HCT116 (cell line): Measurements from ENCODE around the gene PDE6B. TPM values are rescaled to one million over a fixed set of nuclear protein-coding genes. Genes with fewer than 3 reads are reported as not detected.

Experiments
- ATAC-seq: fragments of 200-7000 bp; cut with Tn5 transposase; 2 replicates; pipeline ENCODE4 v1.9.1; 2020; ENCODE audit warnings: mild to moderate bottlenecking, moderate library complexity
- BruUV-seq: library from RNA; stranded (reverse); fragments of 400-500 nt; replicated peaks from 2 replicates; lab custom pipeline; 2021; lab: Mats Ljungman, UMichigan
- CTCF ChIA-PET: fragments of 300-600 bp; sonication (Branson Sonifier 250); formaldehyde crosslinking; loops from one replicate; lab custom pipeline; 2021; ENCODE audit warnings: antibody characterized with exemption; lab: Charles Lee
- POLR2A ChIA-PET: fragments of 300-600, 350-600 bp; sonication (Branson Sonifier 250); formaldehyde crosslinking; loops from one replicate; lab custom pipeline; 2021; ENCODE audit warnings: antibody characterized with exemption; lab: Charles Lee
- RAD21 ChIA-PET, 2 experiments: fragments of 300-600 bp; sonication (Branson Sonifier 250); formaldehyde crosslinking; loops; one replicate each; lab custom pipeline; 2023; ENCODE audit warnings: low total read pairs in 2 of 2; ENCODE audit not compliant: uncharacterized antibody in 2 of 2, unreplicated experiment in 2 of 2, low non-redundant PET in 1 of 2; lab: Charles Lee
- DNase-seq: peaks from one replicate; pipeline ENCODE4 v3.0.0-alpha.2; 2010; ENCODE audit warnings: low read depth, low spot score
- H2AFZ ChIP-seq: fragments of 200-600 bp; shearing (Covaris generic), sonication (generic); 2 replicates; pipeline ENCODE4 v1.6.1; 2017; ENCODE audit warnings: low read depth, mixed run types, mixed read lengths, antibody characterized with exemption, low read length; ENCODE audit not compliant: poor library complexity, severe bottlenecking
- H3K27ac ChIP-seq: 2 replicates; pipeline ENCODE4 v1.5.1; 2012; ENCODE audit warnings: low read depth, low read length
- H3K27me3 ChIP-seq: fragments of 200-600 bp; sonication (generic); 2 replicates; pipeline ENCODE4 v1.6.1; 2016; ENCODE audit warnings: mixed run types, low read length, mixed read lengths; ENCODE audit not compliant: insufficient read depth
- H3K36me3 ChIP-seq, 2 experiments: fragments of 200-500 bp in 1 of 2; fragments of 200-600 bp in 1 of 2; sonication (Bioruptor generic) in 1 of 2; sonication (generic) in 1 of 2; 2 replicates each; pipeline versions ENCODE4 v1.5.1 to v1.6.1; 2014 to 2016; ENCODE audit warnings: low read length in 2 of 2, inconsistent platforms in 1 of 2, mixed read lengths in 1 of 2, mixed run types in 1 of 2; ENCODE audit not compliant: insufficient read depth in 2 of 2, control insufficient read depth in 1 of 2
- H3K4me1 ChIP-seq, 2 experiments: fragments of 200-600 bp in 1 of 2; sonication (generic) in 1 of 2; 2 replicates each; pipeline versions ENCODE4 v1.5.1 to v1.6.1; 2012 to 2017; ENCODE audit warnings: low read length in 2 of 2, inconsistent platforms in 1 of 2, mild to moderate bottlenecking in 1 of 2, mixed read lengths in 1 of 2, mixed run types in 1 of 2, moderate library complexity in 1 of 2; ENCODE audit not compliant: insufficient read depth in 2 of 2, control insufficient read depth in 1 of 2
- H3K4me2 ChIP-seq: fragments of 200-600 bp; sonication (generic); 2 replicates; pipeline ENCODE4 v1.6.1; 2017; ENCODE audit warnings: mixed run types, low read length, mixed read lengths
- H3K4me3 ChIP-seq, 2 experiments: fragments of 200-600 bp in 1 of 2; sonication (generic) in 1 of 2; replicated peaks in 1 of 2; 2 replicates each; pipeline ENCODE4 v1.5.1; 2011 to 2016; ENCODE audit warnings: low read length in 2 of 2, control low read depth in 1 of 2, low read depth in 1 of 2, mild to moderate bottlenecking in 1 of 2, mixed read lengths in 1 of 2, mixed run types in 1 of 2
- H3K79me2 ChIP-seq: fragments of 200-600 bp; sonication (generic); 2 replicates; pipeline ENCODE4 v1.6.1; 2017; ENCODE audit warnings: mild to moderate bottlenecking, mixed run types, low read length, moderate library complexity, mixed read lengths; ENCODE audit not compliant: insufficient read depth
- H3K9ac ChIP-seq: fragments of 200-600 bp; sonication (generic); 2 replicates; pipeline ENCODE4 v1.6.1; 2016; ENCODE audit warnings: low read length, mixed read lengths
- H3K9me2 ChIP-seq: fragments of 200-600 bp; sonication (generic), shearing (Covaris generic); 2 replicates; pipeline ENCODE4 v1.6.1; 2017; ENCODE audit warnings: mixed run types, mild to moderate bottlenecking, moderate library complexity; ENCODE audit not compliant: insufficient read depth
- H3K9me3 ChIP-seq, 2 experiments: fragments of 200-500 bp in 1 of 2; fragments of 200-600 bp in 1 of 2; sonication (Bioruptor generic) in 1 of 2; sonication (generic) in 1 of 2; 2 replicates each; pipeline ENCODE4 v1.6.1; 2014 to 2017; ENCODE audit warnings: low read length in 2 of 2, mixed read lengths in 2 of 2, inconsistent platforms in 1 of 2, low read depth in 1 of 2, mild to moderate bottlenecking in 1 of 2, mixed run types in 1 of 2, moderate library complexity in 1 of 2; ENCODE audit not compliant: control insufficient read depth in 1 of 2, insufficient read depth in 1 of 2
- H4K20me1 ChIP-seq: fragments of 200-600 bp; sonication (generic), shearing (Covaris generic); 2 replicates; pipeline ENCODE4 v1.6.1; 2017; ENCODE audit warnings: mixed run types, mild to moderate bottlenecking, moderate library complexity; ENCODE audit not compliant: insufficient read depth
- EGR1 ChIP-seq: IDR thresholded peaks from 2 replicates; pipeline ENCODE4 v1.6.1; 2012; ENCODE audit warnings: low read depth
- ELF1 ChIP-seq: IDR thresholded peaks from 2 replicates; pipeline ENCODE4 v1.6.1; 2012; ENCODE audit warnings: low read depth, borderline replicate concordance
- EZH2phosphoT487 ChIP-seq: fragments of 200-600 bp; IDR thresholded peaks from 2 replicates; pipeline ENCODE4 v1.6.1; 2018; ENCODE audit warnings: antibody characterized with exemption, borderline replicate concordance
- FOSL1 ChIP-seq: IDR thresholded peaks from 2 replicates; pipeline ENCODE4 v1.6.1; 2012; ENCODE audit warnings: low read depth
- POLR2AphosphoS5 ChIP-seq: IDR thresholded peaks from 2 replicates; pipeline ENCODE4 v1.6.1; 2011; ENCODE audit warnings: mild to moderate bottlenecking, low read depth, low read length, moderate library complexity
- SIN3A ChIP-seq: IDR thresholded peaks from 2 replicates; pipeline ENCODE4 v1.6.1; 2012; ENCODE audit warnings: low read depth
- SRF ChIP-seq: IDR thresholded peaks from 2 replicates; pipeline ENCODE4 v1.6.1; 2012; ENCODE audit warnings: low read depth
- TCF7L2 ChIP-seq: IDR thresholded peaks from 2 replicates; pipeline ENCODE4 v1.7.0; 2011; ENCODE audit warnings: borderline replicate concordance, inconsistent platforms; ENCODE audit not compliant: insufficient read depth, insufficient read length; ENCODE audit errors: extremely low read depth
- YY1 ChIP-seq: IDR thresholded peaks from 2 replicates; pipeline ENCODE4 v1.6.1; 2011; ENCODE audit warnings: low read length, low read depth, moderate library complexity, mild to moderate bottlenecking; ENCODE audit not compliant: insufficient replicate concordance; ENCODE audit errors: extremely low read depth
- ZFX ChIP-seq: fragments of 450-650 bp; IDR thresholded peaks from 2 replicates; pipeline ENCODE4 v1.6.1; 2017
- ZNF274 ChIP-seq: fragments of 200-500 bp; sonication (Bioruptor generic); IDR thresholded peaks from 2 replicates; pipeline ENCODE4 v1.6.1; 2014; ENCODE audit warnings: mild to moderate bottlenecking, low read depth, low read length, inconsistent platforms
- intact Hi-C: fragments of 100-400 bp; cut with micrococcal nuclease; formaldehyde crosslinking; loops from 2 replicates; pipeline ENCODE4 v1.10.0; 2022
- total RNA-seq: library from RNA; stranded (reverse); gene quantifications from one replicate; pipeline ENCODE4 v1.2.1, GENCODE V29; 2021; ENCODE audit not compliant: unreplicated experiment
- TF ChIP-seq, protein P1 (sequence below), 3 experiments: fragments of 200-600 bp in 1 of 3; sonication (generic) in 1 of 3; IDR thresholded peaks in 2 of 3; conservative IDR thresholded peaks in 1 of 3; 2 replicates each; pipeline ENCODE4 v1.5.1; 2012 to 2017; ENCODE audit warnings: low read depth in 2 of 3, low read length in 2 of 3, antibody characterized with exemption in 1 of 3, borderline replicate concordance in 1 of 3, control low read depth in 1 of 3, mild to moderate bottlenecking in 1 of 3, mixed read lengths in 1 of 3, mixed run types in 1 of 3, moderate library complexity in 1 of 3; ENCODE audit not compliant: insufficient read depth in 1 of 3
- TF ChIP-seq, protein P2 (sequence below): IDR thresholded peaks from 2 replicates; pipeline ENCODE4 v1.6.1; 2012
- TF ChIP-seq, protein P3 (sequence below): IDR thresholded peaks from 2 replicates; pipeline ENCODE4 v1.6.1; 2011; ENCODE audit warnings: mild to moderate bottlenecking, low read length, moderate library complexity; ENCODE audit not compliant: insufficient replicate concordance; ENCODE audit errors: extremely low read depth

The PDE6B gene
- total RNA-seq, 1 experiment from 2014 or later = not detected

DNA sequence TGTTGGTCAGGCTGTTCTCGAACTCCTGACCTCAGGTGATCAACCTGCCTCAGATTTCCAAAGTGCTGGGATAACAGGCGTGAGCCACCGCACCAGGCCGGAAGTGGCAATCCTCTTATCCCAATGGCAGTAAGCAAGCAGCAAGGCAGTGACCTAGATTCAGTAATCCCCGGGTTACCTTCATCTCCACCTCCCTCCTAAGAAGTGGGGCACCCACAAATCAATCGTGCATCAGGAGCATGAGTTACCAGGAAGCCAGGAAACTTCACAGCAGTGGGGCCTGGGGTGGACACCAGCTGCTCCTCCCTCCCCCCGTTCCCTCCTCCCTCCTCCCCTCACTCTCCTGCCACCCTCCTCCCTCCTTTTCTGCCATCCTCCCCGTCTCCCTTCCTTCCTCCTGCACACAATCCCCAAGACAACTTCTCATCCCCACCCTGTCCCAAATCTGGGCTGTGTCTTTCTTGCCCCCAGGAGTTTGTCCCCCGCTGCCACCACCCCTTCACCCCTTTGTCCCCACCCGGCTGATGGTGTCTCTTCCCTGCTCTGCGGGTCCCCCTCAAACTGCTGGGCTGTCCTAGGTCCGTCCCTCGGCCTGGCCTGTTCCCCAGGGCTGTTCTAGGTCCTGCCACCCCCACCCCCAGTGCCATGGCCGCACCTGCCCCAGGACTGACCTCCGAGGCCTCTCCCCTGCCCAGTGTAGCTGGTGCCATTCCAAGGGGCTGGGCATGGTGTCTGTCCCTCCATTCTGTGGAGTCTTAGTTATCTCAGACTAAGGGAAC is 2.2 kb downstream of the PDE6B start:
- Histone ChIP-seq H3K36me3 (no peaks in the 10 kb centered on the region), H3K9me2 (no peaks in the 10 kb centered on the region), H3K4me2 (no peak overlapping the region), H3K27me3 (no peaks in the 10 kb centered on the region), H3K4me3 (no peak overlapping the region), H3K79me2 (no peaks in the 10 kb centered on the region), H3K9me3 (no peaks in the 10 kb centered on the region; a peak in 1 of 4 replicates), H4K20me1 (no peaks in the 10 kb centered on the region), H3K9ac (no peak overlapping the region), H3K4me1 (no peaks in the 10 kb centered on the region), H3K27ac (no peak overlapping the region), H2AFZ (no peak overlapping the region)
- POLR2A ChIA-PET = no interaction called here
- RAD21 ChIA-PET = no interaction called here
- no peak for DNase-seq
- no TSS peak for BruUV-seq
- ATAC-seq = no peak
- TF ChIP-seq ZNF274 (no peak), YY1 (no peak), SRF (no peak), TCF7L2 (no peak), ELF1 (no peak), EZH2phosphoT487 (no peak), POLR2AphosphoS5 (no peak), ZFX (no peak), EGR1 (no peak), SIN3A (no peak), FOSL1 (no peak)
- TF ChIP-seq, protein P1, sequence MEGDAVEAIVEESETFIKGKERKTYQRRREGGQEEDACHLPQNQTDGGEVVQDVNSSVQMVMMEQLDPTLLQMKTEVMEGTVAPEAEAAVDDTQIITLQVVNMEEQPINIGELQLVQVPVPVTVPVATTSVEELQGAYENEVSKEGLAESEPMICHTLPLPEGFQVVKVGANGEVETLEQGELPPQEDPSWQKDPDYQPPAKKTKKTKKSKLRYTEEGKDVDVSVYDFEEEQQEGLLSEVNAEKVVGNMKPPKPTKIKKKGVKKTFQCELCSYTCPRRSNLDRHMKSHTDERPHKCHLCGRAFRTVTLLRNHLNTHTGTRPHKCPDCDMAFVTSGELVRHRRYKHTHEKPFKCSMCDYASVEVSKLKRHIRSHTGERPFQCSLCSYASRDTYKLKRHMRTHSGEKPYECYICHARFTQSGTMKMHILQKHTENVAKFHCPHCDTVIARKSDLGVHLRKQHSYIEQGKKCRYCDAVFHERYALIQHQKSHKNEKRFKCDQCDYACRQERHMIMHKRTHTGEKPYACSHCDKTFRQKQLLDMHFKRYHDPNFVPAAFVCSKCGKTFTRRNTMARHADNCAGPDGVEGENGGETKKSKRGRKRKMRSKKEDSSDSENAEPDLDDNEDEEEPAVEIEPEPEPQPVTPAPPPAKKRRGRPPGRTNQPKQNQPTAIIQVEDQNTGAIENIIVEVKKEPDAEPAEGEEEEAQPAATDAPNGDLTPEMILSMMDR (IDR thresholded peaks at IDR 0.05 in 2 of 3, conservative IDR thresholded peaks at IDR 0.05 in 1 of 3; ENCODE audit: borderline replicate concordance in 1 of 3, insufficient read depth in 1 of 3, low read depth in 2 of 3, low read length in 2 of 3) = no peak
- TF ChIP-seq, protein P2, sequence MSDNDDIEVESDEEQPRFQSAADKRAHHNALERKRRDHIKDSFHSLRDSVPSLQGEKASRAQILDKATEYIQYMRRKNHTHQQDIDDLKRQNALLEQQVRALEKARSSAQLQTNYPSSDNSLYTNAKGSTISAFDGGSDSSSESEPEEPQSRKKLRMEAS = no peak
- TF ChIP-seq, protein P3, sequence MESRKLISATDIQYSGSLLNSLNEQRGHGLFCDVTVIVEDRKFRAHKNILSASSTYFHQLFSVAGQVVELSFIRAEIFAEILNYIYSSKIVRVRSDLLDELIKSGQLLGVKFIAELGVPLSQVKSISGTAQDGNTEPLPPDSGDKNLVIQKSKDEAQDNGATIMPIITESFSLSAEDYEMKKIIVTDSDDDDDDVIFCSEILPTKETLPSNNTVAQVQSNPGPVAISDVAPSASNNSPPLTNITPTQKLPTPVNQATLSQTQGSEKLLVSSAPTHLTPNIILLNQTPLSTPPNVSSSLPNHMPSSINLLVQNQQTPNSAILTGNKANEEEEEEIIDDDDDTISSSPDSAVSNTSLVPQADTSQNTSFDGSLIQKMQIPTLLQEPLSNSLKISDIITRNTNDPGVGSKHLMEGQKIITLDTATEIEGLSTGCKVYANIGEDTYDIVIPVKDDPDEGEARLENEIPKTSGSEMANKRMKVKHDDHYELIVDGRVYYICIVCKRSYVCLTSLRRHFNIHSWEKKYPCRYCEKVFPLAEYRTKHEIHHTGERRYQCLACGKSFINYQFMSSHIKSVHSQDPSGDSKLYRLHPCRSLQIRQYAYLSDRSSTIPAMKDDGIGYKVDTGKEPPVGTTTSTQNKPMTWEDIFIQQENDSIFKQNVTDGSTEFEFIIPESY = no peak
- intact Hi-C loops = no loop called here
- CTCF ChIA-PET = no interaction called here
